HG02981 (cell line): Measurements from ENCODE around the gene FCHSD2.
A peak's percentile ranks its signal among the peaks of the same experiment; 100 is the strongest.
"Not testable (repeated sequence)": the region's sequence is repeated elsewhere in the genome, so short reads cannot be mapped to it uniquely, and the experiment has no call there.

Experiments
- ATAC-seq: cut with Tn5 transposase; IDR thresholded peaks from one replicate; pipeline ENCODE4 v1.9.1; 2021; ENCODE audit warnings: mild to moderate bottlenecking, moderate library complexity; ENCODE audit not compliant: unreplicated experiment

The FCHSD2 gene

DNA sequence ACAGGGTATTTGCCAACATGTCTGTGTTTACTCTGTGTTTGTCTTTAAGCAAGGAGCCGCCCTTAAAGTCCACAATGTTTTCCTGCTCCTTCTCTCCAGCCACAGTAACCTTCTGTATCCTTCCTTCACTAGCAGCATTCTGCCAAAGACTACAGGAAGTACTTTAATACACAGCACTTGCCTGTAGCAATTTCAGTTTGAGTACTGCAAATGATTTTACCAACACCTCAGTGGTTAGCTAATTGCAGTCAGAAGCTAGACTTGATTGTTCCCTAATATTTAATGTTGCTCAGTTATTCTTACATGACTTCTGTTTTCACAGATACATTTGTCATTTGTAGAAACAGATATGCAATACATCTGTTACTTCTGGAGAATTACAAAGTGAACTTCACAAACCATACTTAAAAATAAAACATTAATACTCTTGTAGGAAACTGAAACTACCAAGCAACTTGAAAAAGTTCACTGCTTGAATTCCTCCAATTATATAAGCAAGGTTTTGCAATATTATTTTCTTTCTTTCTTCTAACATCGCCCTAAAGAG lies 69.1 kb downstream of the FCHSD2 start:
- peak; percentile 61 for ATAC-seq

DNA sequence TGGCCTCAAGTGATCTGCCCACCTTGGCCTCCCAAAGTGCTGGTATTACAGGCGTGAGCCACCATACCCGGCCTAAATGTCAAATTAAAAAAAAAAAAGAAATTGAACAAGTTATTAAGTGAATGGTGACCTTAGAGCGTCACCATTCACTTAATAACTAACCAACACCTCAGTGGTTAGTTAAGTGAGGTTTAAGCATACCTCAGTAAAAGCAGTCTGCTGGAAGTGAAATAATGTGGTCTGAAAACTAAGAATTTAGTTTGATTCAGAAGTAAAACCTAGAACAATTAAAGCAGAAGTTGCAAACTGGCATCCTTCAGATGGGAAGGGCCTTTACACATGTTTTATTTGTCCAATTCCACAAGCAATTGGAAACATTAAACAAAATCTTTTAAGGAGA lies 71.5 kb downstream of the FCHSD2 start:
- ATAC-seq, result no peak

DNA sequence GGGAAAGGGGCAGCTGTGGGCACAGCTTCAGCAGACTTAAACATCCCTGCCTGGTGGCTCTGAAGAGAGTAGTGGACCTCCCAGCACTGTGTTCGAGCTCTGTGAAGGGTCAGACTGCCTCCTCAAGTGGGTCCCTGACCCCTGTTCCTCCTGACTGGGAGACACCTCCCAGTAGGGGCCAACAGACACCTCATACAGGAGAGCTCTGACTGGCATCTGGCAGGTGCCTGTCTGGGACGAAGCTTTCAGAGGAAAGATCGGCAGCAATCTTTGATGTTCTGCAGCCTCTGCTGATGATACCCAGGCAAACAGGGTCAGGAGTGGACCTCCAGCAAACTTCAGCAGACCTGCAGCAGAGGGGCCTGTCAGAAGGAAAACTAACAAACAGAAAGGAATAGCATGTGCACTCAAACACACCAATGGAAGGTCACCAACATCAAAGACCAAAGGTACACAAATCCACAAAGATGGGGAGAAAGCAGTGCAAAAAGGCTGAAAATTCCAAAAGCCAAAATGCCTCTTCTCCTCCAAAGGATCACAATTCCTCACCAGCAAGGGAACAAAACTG lies 80.2 kb downstream of the FCHSD2 start:
- ATAC-seq, result not testable (repeated sequence)

DNA sequence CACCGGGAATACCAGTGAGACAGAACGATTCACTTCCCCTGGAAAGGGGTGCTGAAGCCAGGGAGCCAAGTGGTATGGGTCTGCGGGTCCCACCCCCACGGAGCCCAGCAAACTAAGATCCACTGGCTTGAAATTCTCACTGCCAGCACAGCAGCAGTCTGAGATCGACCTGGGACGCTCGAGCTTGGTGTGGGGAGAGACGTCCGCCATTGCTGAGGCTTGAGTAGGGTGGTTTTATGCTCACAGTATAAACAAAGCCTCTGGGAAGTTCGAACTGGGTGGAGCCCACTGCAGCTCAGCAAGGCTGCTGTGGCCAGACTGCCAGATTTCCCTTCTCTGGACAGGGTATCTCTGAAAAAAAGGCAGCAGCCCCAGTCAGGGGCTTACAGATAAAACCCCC lies 80.7 kb downstream of the FCHSD2 start:
- not testable (repeated sequence) for ATAC-seq

DNA sequence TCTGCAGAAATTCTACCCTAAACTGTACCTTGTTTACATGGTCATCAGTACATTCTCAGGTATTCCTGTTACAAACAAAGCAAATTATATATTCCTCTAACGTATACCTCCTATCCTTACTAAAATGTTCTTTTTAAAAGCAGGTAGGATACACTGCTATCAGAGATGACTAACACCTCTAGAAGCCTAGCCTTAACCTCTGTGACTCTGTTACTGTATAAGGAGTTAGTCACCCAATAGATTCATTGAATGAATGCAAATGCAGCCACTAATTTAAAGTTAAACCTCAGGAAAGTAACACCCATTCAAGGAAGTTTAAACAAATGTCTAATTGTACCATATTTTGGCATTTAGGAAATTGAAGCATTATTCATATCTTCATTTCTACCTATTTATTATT lies 82.2 kb downstream of the FCHSD2 start:
- no peak for ATAC-seq

DNA sequence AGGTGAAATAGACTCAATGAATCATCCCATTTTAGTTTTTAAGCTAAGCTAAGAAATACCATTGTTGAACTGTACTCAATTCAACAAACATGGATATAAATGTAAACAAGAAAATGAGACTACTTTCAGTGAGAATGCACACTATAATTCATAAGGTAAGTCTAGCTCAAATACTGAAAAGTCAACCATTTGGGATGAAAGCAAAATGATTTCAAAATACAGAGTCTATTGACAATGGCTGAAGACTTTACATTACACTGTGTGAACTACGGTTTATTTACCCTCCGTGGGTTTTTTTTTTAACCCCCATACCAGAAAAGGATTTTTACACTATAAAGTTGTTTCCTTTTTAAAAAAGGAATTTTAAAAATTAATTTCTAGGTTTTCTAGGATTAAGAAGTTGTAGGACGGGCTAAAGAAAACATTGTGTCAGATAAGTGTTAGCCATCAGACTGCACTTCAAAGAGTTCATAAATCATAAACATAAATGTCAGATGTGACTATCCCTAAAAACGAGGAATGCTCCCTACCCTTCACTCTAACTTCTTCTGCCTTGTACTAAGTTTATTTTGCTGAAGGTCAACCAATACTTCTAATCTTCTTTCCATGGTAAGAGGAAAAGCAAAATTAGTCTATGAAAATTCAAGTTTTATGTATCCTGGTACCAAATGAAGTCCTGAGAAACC lies 83.0 kb downstream of the FCHSD2 start:
- ATAC-seq, result no peak

DNA sequence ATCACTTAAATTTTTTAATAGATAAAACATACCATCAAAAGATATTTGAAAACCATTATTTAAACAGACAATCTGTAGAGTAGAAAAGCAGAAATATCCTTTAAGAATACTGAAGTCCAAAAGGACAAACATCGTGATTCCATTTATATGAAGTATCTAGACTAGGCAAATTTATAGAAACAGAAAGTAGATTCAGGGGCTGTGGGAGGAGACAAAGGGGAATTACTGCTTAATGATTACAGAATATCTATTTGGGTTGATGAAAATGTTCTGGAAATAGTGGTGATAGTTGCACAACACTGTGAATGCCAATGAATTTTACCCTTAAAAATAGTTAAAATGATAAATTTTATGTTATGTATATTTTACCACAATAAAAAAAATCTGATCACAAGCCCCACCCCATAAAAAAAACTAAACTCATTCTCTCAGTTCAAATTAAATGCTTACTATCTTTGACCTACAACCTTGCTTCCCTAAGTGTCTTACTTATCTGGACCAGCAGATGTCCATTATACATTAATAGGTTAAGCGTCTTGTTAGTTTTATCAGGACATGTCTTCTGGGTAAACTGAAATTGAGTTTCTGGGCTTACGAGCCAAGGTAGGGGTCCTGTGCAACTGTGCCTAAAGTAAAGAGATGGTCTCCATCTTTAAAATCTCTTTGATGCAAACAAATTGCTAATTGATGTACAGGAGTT lies 86.3 kb downstream of the FCHSD2 start:
- ATAC-seq, result no peak

DNA sequence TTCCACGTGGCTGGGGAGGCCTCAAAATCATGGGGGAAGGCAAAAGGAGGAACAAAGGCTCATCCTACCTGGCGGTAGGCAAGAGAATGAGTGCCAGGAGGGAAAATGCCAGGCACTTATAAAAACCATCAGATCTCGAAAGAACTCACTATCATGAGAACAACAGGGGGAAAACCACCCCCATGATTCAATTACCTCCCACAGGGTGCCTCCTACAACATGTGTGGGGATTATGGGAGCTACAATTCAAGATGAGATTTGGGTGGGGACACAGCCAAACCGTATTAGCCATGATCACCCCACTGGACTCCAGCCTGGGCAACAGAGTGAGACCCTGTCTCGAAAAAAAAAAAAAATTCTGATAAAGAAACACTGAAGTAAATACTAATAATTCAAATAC lies 87.1 kb downstream of the FCHSD2 start:
- no peak for ATAC-seq

DNA sequence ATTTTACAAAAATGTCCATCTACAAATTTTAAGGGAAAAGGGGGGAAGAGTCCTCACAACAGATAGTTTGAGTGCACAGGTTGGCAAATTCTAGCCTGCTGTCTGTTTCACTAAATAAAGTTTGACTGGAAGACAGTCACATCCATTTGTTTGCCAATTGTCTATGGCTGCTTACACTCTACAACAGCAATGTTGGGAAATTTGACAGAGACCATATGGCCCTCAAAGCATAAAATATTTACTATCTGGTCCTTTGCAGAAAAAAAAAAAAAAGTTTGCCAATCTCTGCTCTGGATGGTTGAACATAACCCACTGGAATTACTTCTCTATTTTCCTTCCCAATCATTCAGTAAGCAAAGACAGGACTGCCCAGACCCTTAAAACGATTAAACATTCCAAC lies 88.2 kb downstream of the FCHSD2 start:
- no peak for ATAC-seq

DNA sequence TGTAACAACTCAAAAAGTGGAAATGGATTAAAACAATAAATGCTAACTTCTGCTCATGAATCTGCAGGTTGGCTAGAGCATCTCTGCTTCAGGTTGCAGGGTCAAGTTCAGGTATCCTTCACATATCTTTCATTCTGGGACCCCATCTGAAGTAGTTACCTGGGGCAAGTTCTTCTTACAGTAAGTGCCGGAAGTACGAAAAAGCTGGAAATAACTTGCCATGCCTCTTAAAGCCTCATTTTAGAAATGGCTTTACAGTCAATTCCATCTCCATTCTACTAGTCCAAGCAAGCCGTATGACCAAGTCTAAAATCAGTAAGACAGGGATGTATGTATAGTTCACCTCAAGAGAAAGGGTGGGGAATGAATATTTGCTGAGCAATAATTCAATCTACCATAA lies 93.7 kb downstream of the FCHSD2 start:
- ATAC-seq, result no peak

DNA sequence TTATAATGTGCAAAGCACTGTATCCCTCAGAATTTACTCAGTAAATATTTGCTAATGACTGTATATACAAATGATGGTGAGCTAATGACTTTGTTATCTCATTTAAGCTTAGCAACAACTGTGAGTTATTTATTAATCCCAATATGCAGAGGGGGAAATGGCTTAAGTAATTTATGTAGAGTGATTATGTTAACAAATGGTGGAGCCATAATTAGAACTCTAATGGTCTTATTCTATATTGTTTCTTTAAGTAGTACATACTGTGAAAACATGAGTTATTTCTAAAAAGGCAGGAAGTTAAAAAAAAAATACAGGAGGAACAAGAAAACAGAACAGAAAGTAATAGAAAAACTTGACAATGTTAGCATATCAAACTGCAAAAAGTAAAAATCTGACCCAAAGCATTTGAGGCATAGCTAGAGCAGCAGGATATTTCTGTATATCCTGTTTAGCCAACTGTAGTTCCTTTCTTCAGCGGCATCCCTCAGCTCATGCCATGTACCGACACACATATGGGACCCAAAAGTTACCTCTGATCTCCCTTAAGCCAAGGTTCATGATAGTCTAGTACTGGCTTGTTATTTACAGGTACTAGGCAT lies 94.2 kb downstream of the FCHSD2 start:
- ATAC-seq, result peak; percentile 74

DNA sequence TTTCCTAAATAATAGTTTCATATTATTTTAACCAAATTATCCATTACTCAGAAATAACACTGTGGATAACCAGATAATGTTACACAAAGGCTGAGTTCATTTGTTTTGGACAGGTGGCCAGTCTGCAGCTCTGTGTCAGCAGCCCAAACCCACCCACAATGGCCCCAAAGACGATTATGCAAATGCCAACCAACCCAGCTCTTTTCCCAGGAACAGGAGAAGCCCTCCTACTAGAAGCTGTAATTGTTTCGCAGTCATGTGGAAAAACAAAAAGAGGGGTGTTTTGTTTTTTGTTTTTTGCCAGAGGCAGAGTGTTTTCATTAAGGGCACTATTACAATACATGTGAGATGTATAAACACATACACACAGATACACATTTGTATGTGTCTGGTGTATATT lies 102.1 kb downstream of the FCHSD2 start:
- no peak for ATAC-seq

DNA sequence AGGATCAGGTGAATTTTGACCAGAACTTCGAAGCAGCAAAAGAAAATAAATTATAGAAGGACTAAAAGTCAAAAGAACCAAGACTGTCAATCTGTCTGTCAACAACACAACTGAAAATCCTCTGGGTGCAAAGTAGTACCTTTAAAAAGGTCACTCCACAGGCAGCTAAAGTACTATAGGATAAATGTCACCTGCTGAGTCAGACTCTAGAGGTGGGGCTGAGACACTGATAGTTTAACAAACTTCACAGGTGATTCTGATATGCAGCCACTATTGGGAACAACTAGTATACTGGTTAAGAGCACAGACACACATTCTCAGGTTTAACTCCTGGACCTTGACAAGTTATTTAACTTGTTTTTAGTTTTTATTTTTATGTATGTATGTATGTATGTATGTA lies 107.3 kb downstream of the FCHSD2 start:
- no peak for ATAC-seq

DNA sequence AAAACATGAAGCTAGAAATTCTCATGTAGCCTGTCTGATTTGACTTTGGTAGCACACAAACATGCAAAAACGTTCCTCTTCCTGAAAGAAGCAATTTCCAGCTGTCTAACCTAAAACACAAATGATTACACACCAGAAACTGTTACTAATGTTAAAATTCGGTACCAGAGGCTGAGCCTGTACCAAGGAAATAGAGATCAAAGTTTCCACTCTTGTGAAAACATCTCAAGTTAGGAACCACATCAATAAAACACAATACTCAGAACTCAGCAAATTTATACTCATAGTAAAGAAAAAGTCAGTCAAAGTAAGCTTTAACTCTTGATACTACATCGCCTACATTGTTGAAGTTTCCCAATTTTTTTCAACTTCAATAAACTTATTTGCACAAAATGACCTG lies 107.8 kb downstream of the FCHSD2 start:
- ATAC-seq, result no peak

DNA sequence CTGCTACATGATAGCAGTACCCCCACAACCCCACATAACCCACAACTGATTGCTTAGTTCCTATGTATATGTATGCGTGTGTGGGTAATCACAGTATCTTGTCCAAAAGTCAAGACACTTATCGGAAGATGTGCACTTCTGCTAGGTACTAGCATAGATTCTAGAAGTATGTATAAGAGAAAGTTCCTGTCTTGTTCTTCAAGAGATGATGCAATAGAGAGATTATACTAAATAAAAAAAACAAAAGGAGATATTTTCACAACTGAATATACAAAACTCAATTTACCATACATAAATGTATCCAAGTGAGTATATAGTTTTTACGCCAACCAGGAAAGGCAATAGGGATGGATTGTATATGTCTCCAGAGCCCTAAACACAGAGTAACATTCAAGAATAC lies 112.0 kb downstream of the FCHSD2 start:
- ATAC-seq, result no peak

DNA sequence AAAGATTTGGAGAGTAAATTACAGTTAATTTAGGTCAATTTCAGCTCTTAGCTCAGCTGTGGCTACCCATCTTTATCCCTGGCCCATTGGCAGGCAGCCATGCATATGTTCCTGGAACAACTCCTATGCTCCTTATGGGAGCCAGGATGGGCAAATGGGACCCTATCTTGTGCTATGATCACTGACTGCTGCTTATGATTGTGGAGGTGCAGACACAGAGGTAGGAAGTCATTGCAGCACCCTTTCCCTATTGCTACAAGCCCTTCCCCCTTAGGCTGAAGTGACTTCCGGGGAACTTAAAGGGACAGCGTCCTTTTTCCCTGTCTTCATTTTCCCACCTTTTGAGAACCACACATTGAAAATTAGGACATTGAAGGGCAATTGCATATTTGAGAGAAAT lies 112.7 kb downstream of the FCHSD2 start:
- ATAC-seq, result no peak

DNA sequence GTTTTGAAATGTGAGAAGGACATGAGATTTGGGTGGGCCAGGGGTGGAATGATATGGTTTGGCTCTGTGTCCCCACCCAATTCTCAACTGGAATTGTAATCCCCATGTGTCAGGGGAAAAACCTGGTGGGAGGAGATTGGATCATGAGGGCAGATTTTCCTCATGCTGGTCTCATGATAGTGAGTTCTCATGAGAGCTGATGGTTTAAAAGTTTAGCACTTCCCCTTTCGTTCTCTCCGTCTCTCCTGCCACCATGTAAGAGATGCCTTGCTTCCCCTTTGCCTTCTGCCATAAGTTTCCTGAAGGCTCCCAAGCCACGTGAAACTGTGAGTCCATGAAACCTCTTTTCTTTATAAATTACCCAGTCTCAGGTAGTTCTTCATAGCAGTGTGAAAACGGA lies 113.5 kb downstream of the FCHSD2 start:
- no peak for ATAC-seq

DNA sequence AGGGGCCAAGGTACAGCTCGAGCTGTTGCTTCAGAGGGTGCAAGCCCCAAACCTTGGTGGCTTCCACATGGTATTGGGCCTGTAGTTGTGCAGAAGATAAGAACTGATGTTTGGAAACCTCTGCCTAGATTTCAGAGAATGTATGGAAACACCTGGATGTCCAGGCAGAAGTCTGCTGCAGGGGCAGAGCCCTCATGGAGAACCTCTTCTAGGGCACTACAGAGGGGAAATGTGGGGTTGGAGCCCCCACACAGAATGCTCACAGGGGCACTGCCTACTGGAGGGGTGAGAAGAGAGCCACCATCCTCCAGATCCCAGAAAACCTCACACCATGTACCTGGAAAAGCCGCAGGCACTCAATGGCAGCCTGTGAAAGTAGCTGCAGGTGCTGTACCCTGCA lies 114.3 kb downstream of the FCHSD2 start:
- ATAC-seq, result not testable (repeated sequence)

DNA sequence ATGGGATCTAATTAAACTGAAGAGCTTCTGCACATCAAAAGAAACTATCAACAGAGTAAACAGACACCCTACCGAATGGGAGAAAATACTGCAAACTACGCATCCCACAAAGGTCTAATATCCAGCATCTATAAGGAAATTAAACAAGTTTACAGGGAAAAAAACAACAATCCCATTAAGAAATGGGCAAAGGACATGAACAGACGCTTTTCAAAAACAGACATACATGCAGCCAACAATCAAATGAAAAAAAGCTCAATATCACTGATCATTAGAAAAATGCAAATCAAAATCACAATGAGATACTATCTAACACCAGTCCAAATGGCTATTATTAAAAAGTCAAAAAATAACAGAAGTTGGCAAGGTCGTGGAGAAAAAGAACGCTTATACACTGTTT lies 117.5 kb downstream of the FCHSD2 start:
- no peak for ATAC-seq

DNA sequence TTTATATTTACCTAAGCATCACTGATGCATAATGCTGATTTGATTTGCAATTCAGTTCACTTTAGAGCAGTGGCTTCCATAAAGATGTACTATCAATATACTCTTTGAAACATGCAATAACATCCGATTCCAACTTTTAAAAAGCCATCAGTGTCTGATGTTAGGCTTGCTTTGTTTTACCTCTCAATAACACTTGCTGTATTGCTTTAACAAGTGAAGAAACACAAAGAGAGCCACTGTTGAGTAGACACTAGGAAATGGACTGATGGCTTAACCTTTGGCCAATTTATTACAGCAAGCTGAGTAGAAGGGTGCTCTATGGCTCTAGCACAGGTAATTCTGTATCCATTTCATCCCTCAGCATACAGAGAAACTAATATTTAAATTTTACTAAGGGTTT lies 122.1 kb downstream of the FCHSD2 start:
- ATAC-seq, result no peak

DNA sequence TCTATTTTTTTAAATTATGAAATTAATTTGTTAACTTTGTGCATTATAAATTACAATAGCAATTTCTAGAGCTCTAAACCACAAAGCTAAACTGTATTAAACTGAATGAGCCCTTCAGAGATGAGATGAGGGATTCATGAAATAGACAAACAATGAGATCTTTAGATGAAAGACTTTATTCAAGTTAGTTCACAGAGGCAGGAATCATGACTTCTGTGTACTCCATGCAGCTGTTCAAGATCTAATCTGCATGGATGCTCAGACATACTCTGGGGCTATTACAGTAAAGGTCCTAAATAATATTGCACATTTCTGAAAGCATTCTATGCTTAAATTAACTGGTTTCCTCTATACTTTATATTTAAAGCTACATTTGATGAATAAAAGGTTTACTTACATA lies 122.7 kb downstream of the FCHSD2 start:
- no peak for ATAC-seq

DNA sequence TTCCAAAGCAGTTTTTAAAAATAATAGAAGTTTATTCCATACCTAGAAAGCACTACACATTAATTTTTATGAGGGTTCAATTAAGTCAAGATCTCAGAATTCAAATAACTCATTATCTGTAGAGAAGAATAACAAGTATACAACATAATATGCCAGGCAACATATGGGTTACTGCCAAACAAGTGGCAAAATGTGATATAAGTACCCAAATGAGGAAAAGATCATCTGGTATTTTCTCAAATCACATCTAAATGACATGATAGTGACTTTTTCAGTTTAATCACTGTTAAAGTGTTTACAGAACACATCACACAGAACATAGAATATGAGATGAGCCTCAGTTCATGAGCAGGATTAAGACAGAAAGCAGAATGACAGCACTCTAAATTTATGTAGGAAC lies 123.3 kb downstream of the FCHSD2 start:
- ATAC-seq, result no peak
